HEK293 (cell line): ENCODE results near the gene TMEM35A.

Experiments
- CTCF ChIA-PET: fragments of 350-600 bp; formaldehyde crosslinking; extraction: SDS; loops from one replicate; lab custom pipeline; 2021; ENCODE audit warnings: antibody characterized with exemption; lab: Yijun Ruan, JAX
- POLR2A ChIA-PET: fragments of 300-600 bp; formaldehyde crosslinking; extraction: SDS; loops from one replicate; lab custom pipeline; 2020; ENCODE audit warnings: antibody characterized with exemption, inconsistent platforms; lab: Yijun Ruan, JAX
- H3K27ac ChIP-seq: fragments of 200-500 bp; sonication (Bioruptor generic); 2 replicates; pipeline ENCODE4 v1.5.1; 2014; ENCODE audit warnings: low read depth, low read length, control low read depth, inconsistent platforms; ENCODE audit errors: extremely low read depth
- H3K36me3 ChIP-seq, 2 experiments: fragments of 200-500 bp in 1 of 2; sonication (Bioruptor generic) in 1 of 2; 1 replicate in 1 of 2; 2 replicates in 1 of 2; pipeline ENCODE4 v1.5.1; 2014 to 2017; ENCODE audit warnings: inconsistent platforms in 2 of 2, low read length in 2 of 2; ENCODE audit not compliant: control insufficient read depth in 2 of 2, insufficient read depth in 1 of 2
- H3K4me1 ChIP-seq: fragments of 200-500 bp; sonication (Bioruptor generic); 2 replicates; pipeline ENCODE4 v1.5.1; 2014; ENCODE audit warnings: mild to moderate bottlenecking, low read length, inconsistent platforms; ENCODE audit not compliant: control insufficient read depth, insufficient read depth
- H3K4me3 ChIP-seq: 2 replicates; pipeline ENCODE4 v1.5.1; 2011; ENCODE audit warnings: low read depth, mild to moderate bottlenecking, control low read depth, low read length, moderate library complexity
- H3K9me3 ChIP-seq: fragments of 200-500 bp; sonication (Bioruptor generic); 2 replicates; pipeline ENCODE4 v1.5.1; 2014; ENCODE audit warnings: low read depth, low read length, inconsistent platforms; ENCODE audit not compliant: control insufficient read depth, insufficient read depth
- HOXC10 ChIP-seq: sonication (generic); formaldehyde crosslinking; IDR thresholded peaks from 2 replicates; pipeline ENCODE4 v1.8.1; 2023; ENCODE audit warnings: mild to moderate bottlenecking, missing genetic modification reagents
- SCRT1 ChIP-seq: fragments of 450-650 bp; formaldehyde crosslinking; IDR thresholded peaks from 2 replicates; pipeline ENCODE4 v1.5.1; 2016; ENCODE audit warnings: missing biosample characterization, missing genetic modification characterization, borderline replicate concordance
- SETDB1 ChIP-seq: IDR thresholded peaks from one replicate; pipeline ENCODE4 v1.6.1; 2017; ENCODE audit warnings: mild to moderate bottlenecking, low read length, moderate library complexity, mixed read lengths; ENCODE audit not compliant: insufficient read length
- ZBTB1 ChIP-seq: fragments of 450-650 bp; formaldehyde crosslinking; IDR thresholded peaks from 2 replicates; pipeline ENCODE4 v1.5.1; 2016; ENCODE audit warnings: missing biosample characterization, missing genetic modification characterization
- ZFHX2 ChIP-seq: fragments of 450-650 bp; formaldehyde crosslinking; conservative IDR thresholded peaks from 2 replicates; pipeline ENCODE4 v1.5.1; 2016; ENCODE audit warnings: missing biosample characterization, missing genetic modification characterization
- ZNF112 ChIP-seq: fragments of 450-650 bp; formaldehyde crosslinking; IDR thresholded peaks from 2 replicates; pipeline ENCODE4 v1.5.0; 2017; ENCODE audit warnings: missing biosample characterization, missing genetic modification characterization
- ZNF155 ChIP-seq: fragments of 450-650 bp; formaldehyde crosslinking; IDR thresholded peaks from 2 replicates; pipeline ENCODE4 v1.5.1; 2016; ENCODE audit warnings: missing biosample characterization, missing genetic modification characterization
- ZNF16 ChIP-seq: fragments of 450-650 bp; formaldehyde crosslinking; IDR thresholded peaks from 2 replicates; pipeline ENCODE4 v1.5.1; 2016; ENCODE audit warnings: low read depth, missing biosample characterization, missing genetic modification characterization
- ZNF174 ChIP-seq: fragments of 450-650 bp; formaldehyde crosslinking; IDR thresholded peaks from 2 replicates; pipeline ENCODE4 v1.5.0; 2017; ENCODE audit warnings: missing biosample characterization, mild to moderate bottlenecking, missing genetic modification characterization
- ZNF2 ChIP-seq: fragments of 450-650 bp; formaldehyde crosslinking; IDR thresholded peaks from 2 replicates; pipeline ENCODE4 v1.5.1; 2016; ENCODE audit warnings: missing biosample characterization, missing genetic modification characterization
- ZNF211 ChIP-seq: fragments of 450-650 bp; formaldehyde crosslinking; IDR thresholded peaks from 2 replicates; pipeline ENCODE4 v1.5.1; 2016; ENCODE audit warnings: low read depth, missing biosample characterization, missing genetic modification characterization
- ZNF302 ChIP-seq: fragments of 450-650 bp; formaldehyde crosslinking; IDR thresholded peaks from 2 replicates; pipeline ENCODE4 v1.5.1; 2016; ENCODE audit warnings: missing biosample characterization, missing genetic modification characterization, low read depth
- ZNF423 ChIP-seq: fragments of 450-650 bp; formaldehyde crosslinking; IDR thresholded peaks from 2 replicates; pipeline ENCODE4 v1.5.1; 2016; ENCODE audit warnings: missing biosample characterization, missing genetic modification characterization
- ZNF610 ChIP-seq: fragments of 450-650 bp; formaldehyde crosslinking; IDR thresholded peaks from 2 replicates; pipeline ENCODE4 v1.5.1; 2016; ENCODE audit warnings: missing biosample characterization, missing genetic modification characterization, borderline replicate concordance
- ZNF621 ChIP-seq: fragments of 450-650 bp; formaldehyde crosslinking; IDR thresholded peaks from 2 replicates; pipeline ENCODE4 v1.5.1; 2017; ENCODE audit warnings: missing biosample characterization, missing genetic modification characterization
- ZNF629 ChIP-seq: fragments of 450-650 bp; formaldehyde crosslinking; IDR thresholded peaks from 2 replicates; pipeline ENCODE4 v1.5.1; 2017; ENCODE audit warnings: missing biosample characterization, missing genetic modification characterization
- ZNF654 ChIP-seq: fragments of 450-650 bp; formaldehyde crosslinking; IDR thresholded peaks from 2 replicates; pipeline ENCODE4 v1.5.1; 2016; ENCODE audit warnings: low read depth, missing biosample characterization, missing genetic modification characterization
- ZNF785 ChIP-seq: fragments of 450-650 bp; formaldehyde crosslinking; IDR thresholded peaks from 2 replicates; pipeline ENCODE4 v1.5.1; 2016; ENCODE audit warnings: missing biosample characterization, missing genetic modification characterization
- TF ChIP-seq, protein P1 (sequence below): fragments of 450-650 bp; formaldehyde crosslinking; IDR thresholded peaks from 2 replicates; pipeline ENCODE4 v1.5.1; 2017; ENCODE audit warnings: missing biosample characterization, missing genetic modification characterization
- TF ChIP-seq, protein P2 (sequence below): fragments of 450-650 bp; formaldehyde crosslinking; IDR thresholded peaks from 2 replicates; pipeline ENCODE4 v1.5.1; 2016; ENCODE audit warnings: missing biosample characterization, missing genetic modification characterization

The TMEM35A gene

DNA sequence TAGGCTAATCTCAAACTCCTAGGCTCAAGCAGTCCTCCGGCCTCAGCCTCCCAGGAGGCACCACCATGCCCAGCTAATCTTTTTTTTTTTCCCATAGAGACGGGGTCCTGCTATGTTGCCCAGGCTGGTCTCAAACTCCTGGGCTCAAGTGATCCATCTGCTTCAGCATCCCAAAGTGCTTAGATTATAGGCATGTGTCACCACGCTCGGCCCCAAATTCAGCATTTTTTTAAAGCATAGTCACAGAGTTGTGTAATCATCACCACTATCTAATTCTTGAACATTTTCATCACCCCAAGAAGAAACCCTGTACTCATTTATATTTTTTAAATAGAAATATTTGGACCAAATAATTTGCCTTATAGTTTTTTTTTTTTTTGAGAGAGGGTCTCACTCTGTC is 29.6 kb downstream of the TMEM35A start (continued):
- no peak for TF ChIP-seq ZNF654
- TF ChIP-seq ZNF112 (tag by site-specific recombination), result no peak
- TF ChIP-seq ZNF621 (tag by site-specific recombination), result no peak
- TF ChIP-seq ZNF211 (tag by site-specific recombination), result no peak
- no peak for TF ChIP-seq SCRT1 (tag by site-specific recombination)
- no peak for TF ChIP-seq SETDB1

DNA sequence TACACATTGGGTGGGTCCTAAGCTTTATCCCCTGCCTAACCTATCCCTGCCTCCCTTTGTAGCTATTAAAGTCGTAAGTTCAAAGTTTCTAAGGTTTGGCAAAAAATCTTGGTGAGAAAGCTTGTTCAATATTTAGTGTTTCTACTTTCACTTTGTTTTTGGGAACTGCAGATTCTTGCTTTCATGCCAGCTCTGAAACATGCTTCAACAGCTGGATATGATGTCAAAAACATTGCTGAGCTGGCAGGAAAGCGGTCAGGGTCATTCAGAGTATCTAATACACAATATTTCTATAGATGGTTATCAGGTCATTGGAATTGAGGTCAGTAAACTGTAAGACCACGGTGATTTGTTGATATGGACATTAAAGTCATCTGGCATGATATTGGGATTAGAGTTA is 39.0 kb downstream of the TMEM35A start:
- H3K4me3 ChIP-seq, result no peak overlapping the region
- H3K27ac ChIP-seq, result no peak overlapping the region
- POLR2A ChIA-PET, result interaction anchor here (0.6 to 1.4 kb wide), 2 partner anchors 20 to 73 kb away, joined by 5 to 6 read pairs; partner anchors contain the start of gene CENPI
- CTCF ChIA-PET, result no interaction called here
- H3K36me3 ChIP-seq, result peaks cover 39 to 50% of the 10 kb centered on the region in 2 experiments
- H3K9me3 ChIP-seq, result no peaks in the 10 kb centered on the region
- TF ChIP-seq ZNF2 (tag by site-specific recombination), result no peak
- H3K4me1 ChIP-seq, result no peaks in the 10 kb centered on the region

DNA sequence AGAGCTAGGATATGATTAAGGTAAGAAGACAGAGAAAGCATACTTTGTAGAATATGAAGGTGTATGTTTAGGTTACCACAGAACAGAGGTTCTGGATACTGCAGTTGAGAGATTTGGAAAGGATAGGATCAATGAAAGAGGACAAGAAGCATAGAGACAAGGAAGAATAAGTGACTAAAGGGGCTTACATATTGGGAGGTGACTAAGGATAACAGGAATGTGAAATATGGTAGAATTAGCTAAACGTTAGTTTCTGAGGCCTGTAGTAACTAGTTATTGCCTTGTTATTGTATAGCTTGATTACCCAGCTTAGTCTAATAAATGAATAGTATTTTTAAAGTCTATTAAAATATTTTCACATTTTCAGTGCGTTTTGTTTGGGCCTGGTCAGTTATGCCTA is 57.6 kb downstream of the TMEM35A start:
- CTCF ChIA-PET, result interaction anchor here (0.6 kb wide), 1 partner anchor 668 kb away, joined by 3 read pairs; no protein-coding TSS in a partner anchor
- H3K9me3 ChIP-seq, result no peaks in the 10 kb centered on the region
- POLR2A ChIA-PET, result no interaction called here
- peaks cover 38 to 57% of the 10 kb centered on the region in 2 experiments for H3K36me3 ChIP-seq
- H3K27ac ChIP-seq, result no peak overlapping the region
- no peaks in the 10 kb centered on the region for H3K4me1 ChIP-seq
- TF ChIP-seq, protein P1, sequence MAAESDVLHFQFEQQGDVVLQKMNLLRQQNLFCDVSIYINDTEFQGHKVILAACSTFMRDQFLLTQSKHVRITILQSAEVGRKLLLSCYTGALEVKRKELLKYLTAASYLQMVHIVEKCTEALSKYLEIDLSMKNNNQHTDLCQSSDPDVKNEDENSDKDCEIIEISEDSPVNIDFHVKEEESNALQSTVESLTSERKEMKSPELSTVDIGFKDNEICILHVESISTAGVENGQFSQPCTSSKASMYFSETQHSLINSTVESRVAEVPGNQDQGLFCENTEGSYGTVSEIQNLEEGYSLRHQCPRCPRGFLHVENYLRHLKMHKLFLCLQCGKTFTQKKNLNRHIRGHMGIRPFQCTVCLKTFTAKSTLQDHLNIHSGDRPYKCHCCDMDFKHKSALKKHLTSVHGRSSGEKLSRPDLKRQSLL (tag by site-specific recombination), result no peak
- TF ChIP-seq ZNF155 (tag by site-specific recombination) (no peak), ZNF174 (tag by site-specific recombination) (no peak), ZFHX2 (tag by site-specific recombination) (no peak), ZNF610 (tag by site-specific recombination) (no peak), ZNF629 (tag by site-specific recombination) (no peak), ZBTB1 (tag by site-specific recombination) (no peak), ZNF785 (no peak), HOXC10 (CRISPR knock-in tag) (no peak), ZNF16 (no peak), ZNF302 (no peak), ZNF423 (tag by site-specific recombination) (no peak)
- TF ChIP-seq, protein P2, sequence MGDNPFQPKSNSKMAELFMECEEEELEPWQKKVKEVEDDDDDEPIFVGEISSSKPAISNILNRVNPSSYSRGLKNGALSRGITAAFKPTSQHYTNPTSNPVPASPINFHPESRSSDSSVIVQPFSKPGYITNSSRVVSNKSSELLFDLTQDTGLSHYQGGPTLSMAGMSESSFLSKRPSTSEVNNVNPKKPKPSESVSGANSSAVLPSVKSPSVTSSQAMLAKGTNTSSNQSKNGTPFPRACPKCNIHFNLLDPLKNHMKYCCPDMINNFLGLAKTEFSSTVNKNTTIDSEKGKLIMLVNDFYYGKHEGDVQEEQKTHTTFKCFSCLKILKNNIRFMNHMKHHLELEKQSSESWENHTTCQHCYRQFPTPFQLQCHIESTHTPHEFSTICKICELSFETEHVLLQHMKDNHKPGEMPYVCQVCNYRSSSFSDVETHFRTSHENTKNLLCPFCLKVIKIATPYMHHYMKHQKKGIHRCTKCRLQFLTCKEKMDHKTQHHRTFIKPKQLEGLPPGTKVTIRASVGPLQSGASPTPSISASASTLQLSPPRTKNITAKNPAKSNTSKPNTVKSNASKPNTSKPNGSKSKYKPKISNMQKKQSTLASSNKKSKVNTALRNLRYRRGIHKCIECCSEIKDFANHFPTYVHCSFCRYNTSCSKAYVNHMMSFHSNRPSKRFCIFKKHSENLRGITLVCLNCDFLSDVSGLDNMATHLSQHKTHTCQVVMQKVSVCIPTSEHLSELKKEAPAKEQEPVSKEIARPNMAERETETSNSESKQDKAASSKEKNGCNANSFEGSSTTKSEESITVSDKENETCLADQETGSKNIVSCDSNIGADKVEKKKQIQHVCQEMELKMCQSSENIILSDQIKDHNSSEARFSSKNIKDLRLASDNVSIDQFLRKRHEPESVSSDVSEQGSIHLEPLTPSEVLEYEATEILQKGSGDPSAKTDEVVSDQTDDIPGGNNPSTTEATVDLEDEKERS, result no peak
- TF ChIP-seq, all 188 proteins: peak for 0
- H3K4me3 ChIP-seq, result no peak overlapping the region
